ENCODE results near the gene PSMB7.

Gene PSMB7

GRCh38 chr9:124415102-124415851 is at the start of gene PSMB7:
TSS of gene PSMB7 (minus strand) at chr9:124415442. CDS start at chr9:124415425, 17 bp downstream.
- peak; percentile 95 to 97 for DNase-seq (ENCODE audit: low read depth in 1 of 2, low spot score in 1 of 2)

- DNase-seq (ENCODE audit: low read depth in 1 of 2, low spot score in 1 of 2), result no peak
Measured at GRCh38 chr9:124462739-124463138, 47.5 kb upstream of the PSMB7 start.

- DNase-seq (ENCODE audit: low read depth in 1 of 2, low spot score in 1 of 2), result no peak
Measured at GRCh38 chr9:124458441-124458840, 43.2 kb upstream of the PSMB7 start.

DNA sequence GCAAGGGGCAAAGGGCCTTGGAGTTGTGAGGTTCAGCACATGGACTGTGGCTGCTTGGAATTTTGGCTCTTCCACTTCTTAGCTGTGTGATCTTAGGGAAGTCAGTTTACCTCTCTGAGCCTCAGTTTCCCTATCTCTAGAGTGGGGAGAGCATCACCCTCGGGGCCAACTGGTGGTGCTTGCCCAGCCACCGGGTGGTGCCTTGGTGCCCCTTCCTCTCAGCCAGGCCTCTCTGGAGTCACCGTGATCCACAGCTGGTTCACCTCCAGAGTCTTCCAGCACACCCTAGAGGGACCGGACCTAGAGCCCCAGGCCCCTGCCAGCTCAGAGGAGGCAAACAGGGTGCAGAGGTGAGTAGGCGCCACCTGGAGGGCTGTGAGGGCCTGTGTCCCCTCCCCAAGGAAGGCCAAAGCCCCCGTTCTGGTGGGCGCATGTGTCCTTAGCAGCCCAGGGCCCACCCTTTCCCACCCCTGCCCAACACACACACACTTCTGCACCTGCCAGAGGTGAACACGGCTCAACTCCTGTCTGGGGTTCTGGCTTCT is 42.7 kb upstream of the PSMB7 start:
- no peak for DNase-seq (ENCODE audit: low read depth in 1 of 2, low spot score in 1 of 2)

GRCh38 chr9:124457079-124457886 is 42.0 kb upstream of the PSMB7 start:
- DNase-seq (ENCODE audit: low read depth in 1 of 2, low spot score in 1 of 2), result no peak

GRCh38 chr9:124456341-124457078 is 41.3 kb upstream of the PSMB7 start:
- DNase-seq (ENCODE audit: low read depth in 1 of 2, low spot score in 1 of 2), result no peak

DNA sequence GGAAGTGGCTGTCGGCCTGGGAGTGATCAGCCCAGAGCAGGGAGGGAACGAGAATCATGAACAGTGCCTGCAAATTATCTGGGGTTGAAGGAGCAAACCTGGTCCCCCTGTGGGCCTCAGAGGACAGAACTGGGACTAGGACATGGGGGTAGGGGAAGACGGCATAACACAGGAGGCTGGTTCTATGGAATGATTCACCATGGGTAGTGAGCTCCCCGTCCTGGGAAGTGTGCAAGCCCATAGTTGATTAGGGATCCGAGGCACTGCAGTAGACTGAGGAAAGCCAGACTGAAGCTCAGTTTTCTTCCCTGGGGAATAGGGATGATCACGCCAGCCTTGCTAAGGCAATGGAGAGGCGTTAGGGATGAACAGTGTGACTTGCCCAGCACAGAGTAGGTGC is 40.6 kb upstream of the PSMB7 start:
- no peak for DNase-seq (ENCODE audit: low read depth in 1 of 2, low spot score in 1 of 2)

- no peak for DNase-seq (ENCODE audit: low read depth in 1 of 2, low spot score in 1 of 2)
Measured at GRCh38 chr9:124454791-124455443, 39.7 kb upstream of the PSMB7 start.

- DNase-seq (ENCODE audit: low read depth in 1 of 2, low spot score in 1 of 2), result no peak
Measured at GRCh38 chr9:124454296-124454695, 39.1 kb upstream of the PSMB7 start.

GRCh38 chr9:124453586-124454191 is 38.4 kb upstream of the PSMB7 start:
- no peak for DNase-seq (ENCODE audit: low read depth in 1 of 2, low spot score in 1 of 2)

GRCh38 chr9:124452841-124453585 is 37.8 kb upstream of the PSMB7 start:
- no peak for DNase-seq (ENCODE audit: low read depth in 1 of 2, low spot score in 1 of 2)

DNA sequence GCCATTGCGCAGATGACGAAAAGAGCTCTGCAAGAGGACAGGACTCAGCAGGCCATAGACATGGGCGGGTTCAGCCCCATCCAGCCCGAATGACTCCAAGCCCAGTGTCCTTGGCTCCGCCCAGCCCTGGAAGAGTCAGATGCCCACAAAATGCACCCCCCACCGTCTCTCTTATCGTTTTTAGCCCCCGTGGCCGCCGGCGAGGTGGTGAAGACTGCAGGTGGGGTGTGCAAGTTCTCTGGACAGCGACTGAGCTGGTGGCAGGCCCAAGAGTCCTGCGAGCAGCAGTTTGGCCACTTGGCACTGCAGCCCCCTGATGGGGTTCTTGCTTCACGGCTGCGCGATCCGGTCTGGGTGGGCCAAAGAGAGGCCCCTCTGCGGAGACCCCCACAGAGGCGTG is 37.1 kb upstream of the PSMB7 start:
- no peak for DNase-seq (ENCODE audit: low read depth in 1 of 2, low spot score in 1 of 2)

GRCh38 chr9:124450931-124451661 is 35.9 kb upstream of the PSMB7 start:
- no peak for DNase-seq (ENCODE audit: low read depth in 1 of 2, low spot score in 1 of 2)

- no peak for DNase-seq (ENCODE audit: low read depth in 1 of 2, low spot score in 1 of 2)
Measured at GRCh38 chr9:124450241-124450924, 35.1 kb upstream of the PSMB7 start, which contains the start of gene ADGRD2. TSS of gene ADGRD2 (plus strand) at chr9:124450451. CDS start at chr9:124451667, 1,216 bp downstream.

DNA sequence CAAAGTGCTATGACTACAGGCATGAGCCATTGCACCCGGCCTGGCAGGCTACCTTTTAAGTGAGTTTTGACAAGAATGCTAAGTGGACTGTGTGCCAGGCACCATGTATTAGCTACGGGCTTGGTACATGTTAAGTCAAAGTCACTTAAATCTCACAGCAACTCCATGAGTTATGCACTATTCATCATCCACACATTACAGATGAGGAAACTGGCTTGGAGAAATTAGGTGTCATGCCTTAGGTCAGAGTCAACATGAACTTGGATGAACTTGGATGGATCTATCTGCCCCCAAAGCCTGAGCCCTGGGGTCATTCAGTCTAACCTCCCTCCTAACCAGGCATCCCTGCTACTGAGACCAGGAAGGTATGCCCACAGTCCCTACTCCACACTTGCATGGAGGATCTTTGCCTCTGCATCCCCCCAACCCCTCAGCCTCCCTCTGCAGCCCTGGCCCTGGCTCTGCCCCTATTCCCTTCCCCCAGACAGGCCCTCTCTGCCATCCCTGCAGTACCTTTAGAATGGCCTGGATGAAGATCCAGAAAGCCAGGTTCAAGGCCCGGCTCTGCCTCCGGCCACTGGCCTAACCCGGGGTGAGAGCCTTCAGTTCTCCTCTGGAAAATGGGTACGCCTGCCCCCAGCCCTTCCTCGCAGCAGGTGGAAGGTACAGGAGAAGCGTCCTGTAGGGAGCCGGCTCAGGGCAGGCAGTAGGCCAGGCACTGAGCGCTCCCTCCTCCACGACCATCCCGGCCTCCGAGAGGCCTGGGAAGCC is 34.3 kb upstream of the PSMB7 start:
- no peak for DNase-seq (ENCODE audit: low read depth in 1 of 2, low spot score in 1 of 2)

DNA sequence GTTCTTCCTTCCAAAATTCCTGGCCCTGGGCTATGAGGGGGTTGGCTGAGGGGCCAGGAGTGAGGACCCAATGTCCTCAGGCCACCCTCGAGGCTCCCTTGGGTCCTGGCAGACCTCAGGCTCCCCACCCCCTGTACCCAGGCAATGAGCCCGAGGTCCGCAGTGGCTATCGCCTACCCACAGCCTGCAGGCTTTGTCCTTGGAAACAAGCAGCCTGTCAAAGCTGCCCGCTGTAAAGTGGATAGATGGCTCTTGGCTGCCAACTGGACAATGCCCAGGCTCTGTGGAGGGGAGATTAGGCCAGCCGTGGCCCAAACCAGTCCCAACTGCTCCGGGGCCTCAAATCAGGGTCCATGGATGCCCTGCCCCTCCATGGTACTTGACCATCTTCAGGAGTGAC is 32.8 kb upstream of the PSMB7 start:
- DNase-seq (ENCODE audit: low read depth in 1 of 2, low spot score in 1 of 2), result no peak

DNA sequence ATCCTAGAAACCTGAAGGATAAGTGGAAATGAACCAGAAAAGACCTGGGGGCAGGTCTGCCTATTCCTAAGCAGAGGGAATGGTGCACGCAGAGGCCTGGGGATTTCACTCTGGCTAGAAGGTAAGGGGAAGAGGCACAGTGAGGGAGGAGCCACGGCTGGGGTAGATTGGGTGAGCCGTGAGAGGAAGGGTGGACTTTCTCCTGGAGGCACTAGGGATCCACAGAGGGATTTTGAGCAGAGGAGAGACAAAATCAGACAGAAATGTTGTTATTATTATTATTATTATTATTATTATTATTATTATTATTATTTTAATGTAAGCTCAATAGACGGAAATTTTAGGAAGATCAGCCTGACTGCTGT is 32.0 kb upstream of the PSMB7 start:
- no peak for DNase-seq (ENCODE audit: low read depth in 1 of 2, low spot score in 1 of 2)

DNA sequence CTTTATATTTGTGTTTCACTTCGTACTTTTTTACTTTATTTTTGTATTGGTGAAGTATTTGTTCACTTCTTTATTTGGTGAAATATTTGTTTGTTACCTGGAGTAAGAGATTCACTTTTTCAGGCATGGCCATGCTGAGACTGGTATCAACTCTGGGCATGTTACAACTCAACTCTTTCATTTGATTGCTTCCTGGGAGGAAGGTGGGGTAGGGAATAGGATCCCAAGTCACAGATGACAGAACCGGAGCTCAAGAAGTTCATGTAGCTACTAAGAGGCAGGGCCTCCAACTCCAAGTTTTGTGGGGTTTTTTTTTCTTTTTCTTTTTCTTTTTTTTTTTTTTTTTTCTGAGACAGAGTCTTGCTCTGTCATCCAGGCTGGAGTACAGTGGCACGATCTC is 28.9 kb upstream of the PSMB7 start:
- DNase-seq (ENCODE audit: low read depth in 1 of 2, low spot score in 1 of 2), result no peak
